Measurements from ENCODE around the gene ACSF2.

The ACSF2 gene

GRCh38 chr17:50477976-50478375 is 52.0 kb downstream of the ACSF2 start:
- no peak for DNase-seq (ENCODE audit: low read depth in 2 of 2)

GRCh38 chr17:50478391-50479381 is 52.7 kb downstream of the ACSF2 start, which contains the start of gene RSAD1:
RSAD1 (plus strand) TSS chr17:50478860; CDS start chr17:50478885, 25 bp downstream.
- DNase-seq (ENCODE audit: low read depth in 2 of 2), result peak; percentile 78 to 79

- DNase-seq (ENCODE audit: low read depth in 2 of 2), result peak; percentile 45 to 54
Measured at GRCh38 chr17:50479522-50480141, 53.6 kb downstream of the ACSF2 start.

- no peak for DNase-seq (ENCODE audit: low read depth in 2 of 2)
Measured at GRCh38 chr17:50480142-50480764, 54.2 kb downstream of the ACSF2 start.

- DNase-seq (ENCODE audit: low read depth in 2 of 2), result no peak
Measured at GRCh38 chr17:50480854-50481490, 55.0 kb downstream of the ACSF2 start.

- DNase-seq (ENCODE audit: low read depth in 2 of 2), result no peak
Measured at GRCh38 chr17:50481648-50482047, 55.6 kb downstream of the ACSF2 start.

- DNase-seq (ENCODE audit: low read depth in 2 of 2), result no peak
Measured at GRCh38 chr17:50482110-50482509, 56.1 kb downstream of the ACSF2 start.

- peak; percentile 67 to 69 for DNase-seq (ENCODE audit: low read depth in 2 of 2)
Measured at GRCh38 chr17:50482516-50482915, 56.5 kb downstream of the ACSF2 start.

- no peak for DNase-seq (ENCODE audit: low read depth in 2 of 2)
Measured at GRCh38 chr17:50483266-50483665, 57.2 kb downstream of the ACSF2 start.

GRCh38 chr17:50484386-50485155 is 58.6 kb downstream of the ACSF2 start:
- no peak for DNase-seq (ENCODE audit: low read depth in 2 of 2)

- DNase-seq (ENCODE audit: low read depth in 2 of 2), result no peak
Measured at GRCh38 chr17:50487213-50488096, 61.4 kb downstream of the ACSF2 start.

- DNase-seq (ENCODE audit: low read depth in 2 of 2), result no peak
Measured at GRCh38 chr17:50488880-50489279, 62.9 kb downstream of the ACSF2 start.

- DNase-seq (ENCODE audit: low read depth in 2 of 2), result no peak
Measured at GRCh38 chr17:50491505-50491904, 65.5 kb downstream of the ACSF2 start.

GRCh38 chr17:50492214-50492613 is 66.2 kb downstream of the ACSF2 start:
- no peak for DNase-seq (ENCODE audit: low read depth in 2 of 2)

- no peak for DNase-seq (ENCODE audit: low read depth in 2 of 2)
Measured at GRCh38 chr17:50493744-50494143, 67.7 kb downstream of the ACSF2 start.

GRCh38 chr17:50495217-50495823 is 69.3 kb downstream of the ACSF2 start:
- DNase-seq (ENCODE audit: low read depth in 2 of 2), result no peak

GRCh38 chr17:50495918-50496317 is 69.9 kb downstream of the ACSF2 start:
- no peak for DNase-seq (ENCODE audit: low read depth in 2 of 2)

- DNase-seq (ENCODE audit: low read depth in 2 of 2), result no peak
Measured at GRCh38 chr17:50498021-50498874, 72.2 kb downstream of the ACSF2 start.

- DNase-seq (ENCODE audit: low read depth in 2 of 2), result no peak
Measured at GRCh38 chr17:50499270-50499669, 73.3 kb downstream of the ACSF2 start.

Data from stimulated activated CD8-positive, alpha-beta memory T cell treated with anti-CD3 and anti-CD28 coated beads, Interleukin-2, amount 100 ng/mL, for 48 hours (primary cell).